GM12872 (cell line): ENCODE results near the gene TMEM182.

ENCODE experiments used
- CTCF ChIP-seq: IDR thresholded peaks from 3 replicates; pipeline ENCODE4 v1.5.1; 2011; ENCODE audit warnings: low read depth, mild to moderate bottlenecking, low read length, moderate library complexity; ENCODE audit not compliant: insufficient read depth

TMEM182 gene

GRCh38 chr2:102735416-102736109, 26.3 kb upstream of the TMEM182 start:
- no peak for TF ChIP-seq CTCF

GRCh38 chr2:102736110-102736409, 25.8 kb upstream of the TMEM182 start:
- TF ChIP-seq CTCF = no peak

GRCh38 chr2:102736410-102737409, 25.1 kb upstream of the TMEM182 start:
- TF ChIP-seq CTCF = no peak

GRCh38 chr2:102737431-102737830, 24.4 kb upstream of the TMEM182 start:
- TF ChIP-seq CTCF = no peak

GRCh38 chr2:102743259-102743658, 18.6 kb upstream of the TMEM182 start:
- TF ChIP-seq CTCF = no peak

GRCh38 chr2:102748107-102748506, 13.7 kb upstream of the TMEM182 start:
- TF ChIP-seq CTCF = no peak

- no peak for TF ChIP-seq CTCF
Observed at GRCh38 chr2:102749938-102750337, 11.9 kb upstream of the TMEM182 start.
